Activated naive CD4-positive, alpha-beta T cell (primary cell): ENCODE data around the gene MAPT.
"Not testable (repeated sequence)": the region's sequence is repeated elsewhere in the genome, so short reads cannot be mapped to it uniquely, and the experiment has no call there.

Source experiments
- DNase-seq, 4 experiments: peaks; one replicate each; lab custom pipeline; 2025; lab: John Stamatoyannopoulos, UW

MAPT gene

DNA sequence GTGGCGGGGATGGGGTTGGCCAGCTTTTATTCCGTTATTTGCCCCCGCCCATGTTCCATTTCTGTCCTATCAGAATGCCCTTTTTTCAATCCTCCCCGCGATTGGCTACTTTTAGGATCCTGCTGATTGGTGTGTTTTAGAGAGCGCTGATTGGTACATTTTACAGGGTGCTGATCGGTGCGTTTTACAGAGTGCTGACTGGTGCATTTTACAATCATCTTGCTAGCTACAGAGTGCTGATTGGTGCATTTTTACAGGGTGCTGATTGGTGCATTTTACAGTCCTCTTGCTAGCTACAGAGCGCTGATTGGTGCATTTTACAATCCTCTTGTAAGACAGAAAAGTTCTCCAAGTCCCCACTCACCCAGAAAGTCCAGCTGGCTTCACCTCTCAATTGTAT, 32.2 kb upstream of the MAPT start:
- DNase-seq: not testable (repeated sequence)

- no peak for DNase-seq
Measured at GRCh38 chr17:45863857-45864654, 30.3 kb upstream of the MAPT start.

DNA sequence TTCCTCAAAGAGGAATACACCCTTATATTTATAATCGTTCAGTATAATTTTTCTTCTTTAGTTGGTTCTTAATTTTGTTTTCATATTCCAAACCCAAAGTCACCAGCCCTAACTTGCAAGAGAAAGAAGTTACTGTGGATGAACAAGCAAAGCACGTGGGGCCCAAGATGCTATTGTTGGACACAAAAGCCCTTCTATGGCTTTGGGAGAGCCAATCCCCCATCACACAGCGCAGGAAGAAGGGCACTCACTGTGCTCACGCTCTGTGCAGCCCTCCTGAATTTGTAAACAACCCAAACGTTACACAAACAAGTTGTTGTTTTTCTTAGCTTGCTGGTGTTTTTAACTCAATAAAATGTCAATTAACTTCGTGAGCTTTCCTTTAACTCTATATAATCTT, 27.2 kb upstream of the MAPT start:
- DNase-seq: no peak

DNA sequence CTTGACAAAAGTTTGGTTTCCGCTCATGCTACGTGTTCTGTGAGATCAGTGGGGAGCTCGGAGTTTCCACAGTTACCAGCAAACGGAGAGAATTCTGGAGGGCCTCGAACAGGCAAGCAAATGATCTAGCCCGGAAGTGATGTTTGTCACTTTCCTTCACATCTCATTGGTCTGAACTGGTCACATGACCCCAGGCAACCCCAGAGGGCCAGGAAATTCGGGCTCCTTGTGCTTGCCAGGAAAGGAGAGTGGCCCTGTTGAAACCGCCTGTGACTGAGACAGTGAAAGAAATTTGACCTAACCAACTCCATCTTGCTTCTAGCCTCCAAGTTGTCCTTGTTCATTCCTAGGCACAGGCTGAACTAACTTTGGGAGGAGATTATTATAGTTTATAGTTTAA, 26.7 kb upstream of the MAPT start:
- DNase-seq: no peak

DNA sequence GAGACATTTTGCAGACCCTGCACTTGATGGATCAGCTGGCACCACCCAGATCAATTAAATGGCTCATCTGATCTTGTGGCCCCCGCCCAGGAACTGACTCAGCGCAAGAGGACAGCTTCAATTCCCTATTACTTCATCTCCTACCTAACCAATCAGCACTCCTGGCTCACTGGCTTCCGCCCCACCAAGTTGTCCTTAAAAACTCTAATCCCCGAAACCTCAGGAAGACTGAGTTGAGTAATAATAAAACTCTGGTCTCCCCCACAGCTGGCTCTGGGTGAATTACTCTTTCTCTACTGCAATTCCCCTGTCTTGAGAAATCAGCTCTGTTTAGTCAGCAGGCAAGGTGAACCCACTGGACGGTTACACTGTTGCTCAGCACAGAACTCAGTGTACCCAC, 26.1 kb upstream of the MAPT start:
- DNase-seq: no peak

GRCh38 chr17:45869676-45870341, 24.5 kb upstream of the MAPT start:
- DNase-seq: no peak

GRCh38 chr17:45870342-45870974, 23.9 kb upstream of the MAPT start:
- no peak for DNase-seq

DNA sequence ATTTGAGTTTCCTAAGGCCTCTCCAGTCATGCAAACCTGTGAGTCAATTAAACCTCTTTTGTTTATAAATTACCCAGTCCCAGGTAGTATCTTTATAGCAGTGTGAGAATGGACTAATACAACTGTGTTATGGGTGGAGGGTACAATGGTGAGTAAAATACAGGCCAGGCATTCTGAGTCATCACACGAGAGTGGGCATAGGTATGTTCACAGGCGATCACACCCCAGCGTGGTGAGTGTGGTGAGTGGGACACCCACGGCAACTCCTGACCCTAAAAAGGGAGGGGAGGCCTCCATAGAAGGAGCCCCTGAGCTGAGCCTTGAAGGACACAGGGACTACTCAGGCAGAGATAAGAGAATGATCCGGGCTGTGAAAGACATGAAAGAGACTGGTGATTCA, 22.6 kb upstream of the MAPT start:
- no peak for DNase-seq

DNA sequence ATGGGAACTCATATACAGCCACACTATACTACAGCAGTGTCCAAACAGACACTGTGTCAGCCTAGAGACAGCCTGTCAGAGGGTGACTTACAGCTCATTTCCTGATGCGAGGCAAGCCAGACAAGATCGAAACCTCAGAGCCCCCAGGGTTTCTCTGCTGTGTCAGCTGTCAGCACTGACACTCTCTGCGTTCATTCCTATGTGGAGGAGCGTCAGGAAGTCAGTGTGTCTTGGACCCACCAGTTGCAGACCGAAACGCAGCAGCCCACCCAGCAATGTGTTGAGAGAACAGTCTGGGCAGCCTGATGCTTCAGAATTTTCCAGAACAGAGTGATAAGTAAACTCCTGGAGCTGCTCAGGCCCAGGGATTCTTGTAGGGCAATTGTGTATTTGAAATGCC, 20.6 kb upstream of the MAPT start:
- DNase-seq: no peak

- no peak for DNase-seq
Measured at GRCh38 chr17:45874151-45874550, 20.2 kb upstream of the MAPT start.

DNA sequence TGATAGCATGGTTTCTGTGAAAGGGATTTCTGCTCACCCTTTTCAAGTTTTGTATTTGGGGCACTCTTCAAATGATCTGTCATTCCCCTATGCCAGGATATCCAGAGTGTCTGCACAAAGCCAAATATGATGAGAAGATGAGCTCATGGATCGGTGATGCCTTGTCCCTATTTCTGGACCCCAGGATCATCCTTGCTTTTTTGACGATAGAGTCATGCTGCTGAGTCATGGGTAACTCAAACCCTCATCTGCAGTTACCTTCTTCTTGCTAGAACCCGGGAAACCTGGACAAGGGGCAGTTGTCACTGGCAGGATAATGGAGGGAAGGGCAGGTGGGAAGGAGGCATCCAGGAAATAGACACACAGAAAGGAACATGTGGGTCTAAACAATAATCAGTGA, 17.8 kb upstream of the MAPT start:
- no peak for DNase-seq

- no peak for DNase-seq
Measured at GRCh38 chr17:45877467-45877866, 16.9 kb upstream of the MAPT start.

GRCh38 chr17:45883063-45883462, 11.3 kb upstream of the MAPT start:
- DNase-seq: no peak

- no peak for DNase-seq
Measured at GRCh38 chr17:45886852-45887251, 7.5 kb upstream of the MAPT start.

GRCh38 chr17:45888392-45888791, 6.0 kb upstream of the MAPT start:
- no peak for DNase-seq

DNA sequence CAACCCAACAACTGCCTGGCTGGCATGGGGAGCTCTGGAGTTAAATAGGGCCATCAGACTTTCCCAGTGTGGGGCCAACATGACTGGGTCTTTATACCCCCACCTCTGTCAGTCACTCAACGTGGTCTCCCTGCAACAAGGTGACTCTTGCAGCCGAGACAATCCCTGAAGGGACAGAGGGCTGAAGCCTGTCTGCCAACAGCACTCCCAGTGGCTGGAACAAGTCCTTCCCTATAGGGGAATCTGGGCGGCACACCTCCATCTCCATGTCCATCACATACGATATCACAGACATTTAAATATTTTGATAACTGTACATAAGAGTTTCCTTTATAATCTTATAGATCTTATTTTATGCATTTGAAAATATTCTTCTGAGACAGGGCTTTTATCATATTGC, 4.8 kb upstream of the MAPT start:
- DNase-seq: no peak

GRCh38 chr17:45893725-45894021, 681 bp upstream of the MAPT start:
- no peak for DNase-seq

- DNase-seq: no peak
Measured at GRCh38 chr17:45895304-45895968, 1.1 kb downstream of the MAPT start.

DNA sequence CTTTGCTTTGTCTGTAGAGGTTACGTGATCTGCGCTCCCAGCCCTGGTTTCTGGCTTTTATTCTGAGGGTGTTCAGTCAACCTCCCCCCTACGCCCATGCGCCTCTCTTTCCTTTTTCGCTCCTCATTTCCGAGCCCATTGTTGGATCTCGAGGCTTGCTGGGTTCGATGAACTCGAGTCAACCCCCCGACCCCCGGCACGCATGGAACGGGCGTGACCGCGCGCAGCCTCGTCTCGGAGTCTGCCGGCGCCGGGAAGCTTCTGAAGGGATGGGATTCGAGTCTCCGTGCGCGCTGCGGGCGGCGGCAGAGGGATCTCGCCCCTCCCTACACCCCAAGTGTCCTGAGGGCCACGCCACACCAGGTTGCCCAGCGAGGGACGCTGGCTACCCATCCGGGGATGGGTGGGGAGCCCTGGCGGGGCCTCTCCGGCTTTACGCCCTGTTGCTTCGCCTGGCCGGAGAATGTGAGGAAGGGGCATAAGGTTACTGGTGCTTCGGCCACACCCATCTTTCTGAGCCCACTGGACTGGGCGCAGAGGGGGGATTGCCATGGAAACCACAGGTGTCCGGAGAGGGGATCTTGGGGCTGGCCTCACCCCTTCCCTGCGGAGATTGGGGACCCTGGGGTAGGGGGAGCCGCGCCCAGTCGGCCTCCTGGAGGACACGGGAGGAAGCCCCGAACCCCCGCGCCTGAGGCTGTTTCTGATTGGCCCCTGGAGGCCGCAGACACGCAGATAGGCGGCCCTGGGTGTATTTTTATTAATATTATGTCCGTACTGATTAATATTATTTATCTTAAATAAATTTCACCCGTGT, 1.8 kb downstream of the MAPT start:
- no peak for DNase-seq

GRCh38 chr17:45896803-45897693, 2.7 kb downstream of the MAPT start:
- DNase-seq: no peak

- no peak for DNase-seq
Measured at GRCh38 chr17:45900136-45900535, 5.8 kb downstream of the MAPT start.
